ENCODE measurements around the gene LMNTD1.
A peak's percentile ranks its signal among the peaks of the same experiment; 100 is the strongest.
"Not testable (repeated sequence)": the region's sequence is repeated elsewhere in the genome, so short reads cannot be mapped to it uniquely, and the experiment has no call there.

Gene LMNTD1

DNA sequence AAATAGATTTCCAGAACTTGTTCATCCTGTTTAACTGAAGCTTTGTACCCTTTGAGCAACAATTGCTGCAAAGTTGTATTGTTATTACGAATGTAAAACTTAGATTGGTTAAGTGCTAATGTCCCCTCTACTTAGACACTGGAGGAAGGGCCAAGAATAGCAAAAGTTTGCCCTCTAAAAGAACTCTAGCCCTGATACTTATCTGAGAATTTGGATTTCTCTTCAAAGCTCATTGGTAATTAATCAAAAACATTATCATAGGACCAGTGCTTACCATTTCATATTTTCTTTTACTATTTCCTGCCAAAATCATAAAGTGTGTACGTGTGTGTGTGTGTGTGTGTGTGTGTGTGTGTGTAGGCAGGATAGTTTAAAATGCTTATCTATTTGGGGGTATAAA lies 58.2 kb downstream of the LMNTD1 start:
- DNase-seq (ENCODE audit: low read depth): no peak

DNA sequence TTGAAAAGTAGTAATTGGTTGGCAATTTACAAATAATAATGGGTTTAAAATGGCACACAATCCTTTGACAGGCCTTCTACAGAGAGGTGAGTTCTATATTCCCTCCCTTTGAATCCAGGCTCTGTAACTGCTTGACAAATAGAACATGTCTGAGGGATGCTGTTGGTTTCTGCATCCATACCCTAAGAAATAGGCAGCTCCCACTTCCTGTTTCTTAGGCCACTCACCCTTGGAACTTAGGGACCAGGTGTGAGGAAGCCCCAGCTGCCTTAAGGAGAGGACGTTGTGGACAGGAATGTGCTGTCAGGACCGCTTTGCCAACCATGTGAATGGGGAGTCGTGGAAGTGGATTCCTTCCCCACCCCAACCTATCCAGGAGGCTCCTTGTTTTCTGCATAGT lies 59.4 kb downstream of the LMNTD1 start:
- TF ChIP-seq, protein P1, sequence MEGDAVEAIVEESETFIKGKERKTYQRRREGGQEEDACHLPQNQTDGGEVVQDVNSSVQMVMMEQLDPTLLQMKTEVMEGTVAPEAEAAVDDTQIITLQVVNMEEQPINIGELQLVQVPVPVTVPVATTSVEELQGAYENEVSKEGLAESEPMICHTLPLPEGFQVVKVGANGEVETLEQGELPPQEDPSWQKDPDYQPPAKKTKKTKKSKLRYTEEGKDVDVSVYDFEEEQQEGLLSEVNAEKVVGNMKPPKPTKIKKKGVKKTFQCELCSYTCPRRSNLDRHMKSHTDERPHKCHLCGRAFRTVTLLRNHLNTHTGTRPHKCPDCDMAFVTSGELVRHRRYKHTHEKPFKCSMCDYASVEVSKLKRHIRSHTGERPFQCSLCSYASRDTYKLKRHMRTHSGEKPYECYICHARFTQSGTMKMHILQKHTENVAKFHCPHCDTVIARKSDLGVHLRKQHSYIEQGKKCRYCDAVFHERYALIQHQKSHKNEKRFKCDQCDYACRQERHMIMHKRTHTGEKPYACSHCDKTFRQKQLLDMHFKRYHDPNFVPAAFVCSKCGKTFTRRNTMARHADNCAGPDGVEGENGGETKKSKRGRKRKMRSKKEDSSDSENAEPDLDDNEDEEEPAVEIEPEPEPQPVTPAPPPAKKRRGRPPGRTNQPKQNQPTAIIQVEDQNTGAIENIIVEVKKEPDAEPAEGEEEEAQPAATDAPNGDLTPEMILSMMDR (IDR thresholded peaks at IDR 0.05; ENCODE audit: low read length, missing control alignments): no peak
- no peak overlapping the region for H3K4me3 ChIP-seq (replicated peaks; ENCODE audit: low read depth, low read length)
- no peak for DNase-seq (ENCODE audit: low read depth)

More for the DNA sequence above, 58.2 kb downstream of the LMNTD1 start:
- TF ChIP-seq, protein P1 (IDR thresholded peaks at IDR 0.05; ENCODE audit: low read length, missing control alignments): no peak
- no peak overlapping the region for H3K4me3 ChIP-seq (replicated peaks; ENCODE audit: low read depth, low read length)

DNA sequence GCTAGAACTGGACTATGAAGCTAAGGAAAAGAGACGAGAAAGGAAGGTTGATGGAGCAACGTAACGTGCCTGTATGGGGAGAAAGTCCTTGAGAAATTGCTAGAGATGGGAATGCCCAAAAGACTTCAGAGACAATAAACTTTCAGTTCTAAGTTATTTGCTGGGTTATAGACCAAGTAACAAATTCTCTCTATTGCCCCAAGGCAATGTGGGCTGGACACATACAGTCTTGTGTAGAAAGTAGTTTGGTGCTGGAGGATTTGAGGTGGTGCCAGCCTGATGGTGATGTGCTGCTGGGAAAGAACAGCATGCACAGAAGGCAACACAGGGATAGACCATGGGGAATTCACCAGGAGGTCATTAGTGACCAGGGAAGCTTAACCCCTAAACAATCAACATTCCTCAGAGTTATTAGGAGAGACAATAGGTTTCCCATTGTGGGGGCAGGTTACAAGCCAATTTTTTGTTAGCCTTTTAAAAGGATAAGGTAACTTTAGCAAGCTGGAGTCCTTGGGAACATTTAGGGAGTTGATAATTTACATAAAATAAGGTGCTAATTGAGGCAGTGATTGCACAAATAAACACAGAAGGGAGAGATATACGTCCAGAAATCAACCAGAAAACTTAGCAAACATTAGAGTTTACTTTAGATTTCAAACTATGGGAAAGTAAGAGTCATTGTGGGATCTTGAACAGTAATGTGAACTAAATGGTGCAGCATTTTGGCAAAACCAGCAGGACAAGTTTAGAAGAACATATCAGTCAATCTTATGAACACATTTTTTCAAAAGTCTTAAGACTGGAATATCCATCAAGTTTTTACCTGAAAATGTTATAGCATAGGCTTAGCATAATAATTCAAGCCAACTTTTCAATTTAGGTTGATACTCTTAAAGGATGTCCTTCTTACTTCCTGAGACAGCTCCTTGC lies 61.4 kb downstream of the LMNTD1 start:
- H3K4me3 ChIP-seq (replicated peaks; ENCODE audit: low read depth, low read length): no peak overlapping the region
- TF ChIP-seq, protein P1 (IDR thresholded peaks at IDR 0.05; ENCODE audit: low read length, missing control alignments): no peak
- DNase-seq (ENCODE audit: low read depth): no peak

DNA sequence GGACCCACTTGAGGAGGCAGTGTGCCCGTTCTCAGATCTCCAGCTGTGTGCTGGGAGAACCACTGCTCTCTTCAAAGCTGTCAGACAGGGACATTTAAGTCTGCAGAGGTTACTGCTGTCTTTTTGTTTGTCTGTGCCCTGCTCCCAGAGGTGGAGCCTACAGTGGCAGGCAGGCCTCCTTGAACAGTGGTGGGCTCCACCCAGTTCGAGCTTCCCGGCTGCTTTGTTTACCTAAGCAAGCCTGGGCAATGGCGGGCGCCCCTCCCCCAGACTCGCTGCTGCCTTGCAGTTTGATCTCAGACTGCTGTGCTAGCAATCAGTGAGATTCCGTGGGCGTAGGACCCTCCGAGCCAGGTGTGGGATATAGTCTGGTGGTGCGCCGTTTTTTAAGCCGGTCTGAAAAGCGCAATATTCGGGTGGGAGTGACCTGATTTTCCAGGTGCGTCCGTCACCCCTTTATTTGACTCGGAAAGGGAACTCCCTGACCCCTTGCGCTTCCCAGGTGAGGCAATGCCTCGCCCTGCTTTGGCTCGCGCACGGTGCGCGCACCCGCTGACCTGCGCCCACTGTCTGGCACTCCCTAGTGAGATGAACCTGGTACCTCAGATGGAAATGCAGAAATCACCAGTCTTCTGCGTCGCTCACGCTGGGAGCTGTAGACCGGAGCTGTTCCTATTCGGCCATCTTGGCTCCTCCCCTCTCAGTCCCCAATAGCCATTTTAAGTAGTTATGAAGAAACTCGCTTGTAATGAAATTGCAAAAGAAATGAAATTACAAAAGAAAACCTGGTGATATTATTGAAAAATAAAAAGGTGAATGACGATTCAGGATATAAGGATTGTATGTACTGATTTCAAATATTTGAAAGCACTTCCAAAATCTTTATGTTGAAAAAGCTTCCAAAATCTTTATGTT lies 63.9 kb downstream of the LMNTD1 start:
- H3K4me3 ChIP-seq (replicated peaks; ENCODE audit: low read depth, low read length); DNase-seq (ENCODE audit: low read depth): not testable (repeated sequence)

DNA sequence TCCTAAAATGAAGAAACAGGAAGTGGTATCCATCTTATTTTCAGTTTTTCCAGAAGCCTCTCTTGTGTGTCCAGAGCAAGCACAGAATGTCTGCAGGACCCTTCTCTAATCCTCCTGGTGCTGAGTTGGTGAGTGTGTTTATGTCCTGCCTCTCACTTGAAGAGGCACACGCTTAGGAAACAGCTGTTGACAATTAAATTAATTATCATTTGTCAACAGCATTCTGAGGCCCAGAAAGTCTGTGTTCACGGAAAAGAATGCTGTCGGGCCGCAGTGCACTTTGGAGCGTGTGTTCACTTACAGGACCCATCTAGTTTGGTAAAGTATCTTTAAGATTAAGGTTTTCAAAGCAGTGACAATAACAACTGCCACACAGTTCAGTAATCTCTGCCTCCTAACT lies 70.5 kb downstream of the LMNTD1 start:
- no peak for DNase-seq (ENCODE audit: low read depth)
- TF ChIP-seq, protein P1 (IDR thresholded peaks at IDR 0.05; ENCODE audit: low read length, missing control alignments): no peak
- no peak overlapping the region for H3K4me3 ChIP-seq (replicated peaks; ENCODE audit: low read depth, low read length)

DNA sequence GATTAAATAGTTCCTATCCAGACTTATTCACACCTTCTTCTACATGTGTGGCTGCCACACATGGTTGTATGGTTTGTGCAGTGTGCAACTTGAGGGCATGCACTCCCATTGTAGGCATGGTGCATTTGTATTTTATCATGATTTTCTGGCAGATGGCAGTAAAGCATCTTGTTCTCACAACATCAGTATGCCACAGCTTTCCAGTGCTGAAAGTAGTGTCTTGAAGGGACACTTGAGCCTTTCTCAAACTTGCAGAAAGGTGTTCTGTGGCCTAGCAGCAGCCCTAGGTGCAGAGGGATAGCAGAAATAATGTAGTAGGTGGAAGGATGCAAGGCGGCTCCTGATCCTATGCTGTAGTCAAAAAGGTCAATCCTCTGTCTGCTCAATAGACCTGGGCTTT lies 72.9 kb downstream of the LMNTD1 start:
- peak; percentile 21 for DNase-seq (ENCODE audit: low read depth)
- TF ChIP-seq, protein P1 (IDR thresholded peaks at IDR 0.05; ENCODE audit: low read length, missing control alignments): no peak
- H3K4me3 ChIP-seq (replicated peaks; ENCODE audit: low read depth, low read length): no peak overlapping the region

DNA sequence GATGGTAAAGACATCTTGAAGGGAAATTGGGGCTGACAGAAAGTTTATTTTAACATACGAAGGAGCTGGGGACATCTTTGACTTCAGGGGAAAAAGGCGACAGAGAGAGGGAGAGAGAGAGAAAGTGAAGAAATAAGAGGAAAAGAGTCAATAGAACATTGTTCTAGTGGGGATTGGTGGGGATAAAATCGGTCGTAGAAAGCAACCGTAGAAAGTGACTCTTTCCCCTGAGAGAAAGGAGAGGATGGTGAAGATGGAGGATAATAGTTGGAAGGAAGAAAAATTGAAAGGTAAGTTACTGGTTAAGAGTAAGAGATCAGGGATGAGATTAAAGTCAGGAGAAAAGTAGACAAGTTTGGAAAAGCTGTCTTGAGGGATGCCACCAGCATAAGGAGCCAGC lies 75.9 kb downstream of the LMNTD1 start:
- no peak overlapping the region for H3K4me3 ChIP-seq (replicated peaks; ENCODE audit: low read depth, low read length)
- TF ChIP-seq, protein P1 (IDR thresholded peaks at IDR 0.05; ENCODE audit: low read length, missing control alignments): no peak
- DNase-seq (ENCODE audit: low read depth): no peak

Measured in fibroblast of pulmonary artery (primary cell).